Ovary (tissue), 3 donors: ENCODE results near the gene MCUR1.

Experiments used
- EP300 ChIP-seq: sonication (generic); formaldehyde crosslinking; IDR thresholded peaks from one replicate; pipeline ENCODE4 v1.6.1; 2017; ENCODE audit warnings: antibody characterized with exemption
- POLR2A ChIP-seq: fragments of 450-650 bp; IDR thresholded peaks from one replicate; pipeline ENCODE4 v1.6.1; 2017; ENCODE audit warnings: antibody characterized with exemption, mild to moderate bottlenecking, moderate library complexity
- TF ChIP-seq, protein P1 (sequence below), 3 donors: fragments of 450-650 bp in 2 of 3; fragments of 200-600 bp in 1 of 3; IDR thresholded peaks; one replicate each; pipeline versions ENCODE4 v1.5.1 to v1.8.0; 2016 to 2022; ENCODE audit warnings: antibody characterized with exemption in 3 of 3, mild to moderate bottlenecking in 1 of 3
- donor health status: DM: no; HTN: no; CAD: no.

- TF ChIP-seq, protein P1, sequence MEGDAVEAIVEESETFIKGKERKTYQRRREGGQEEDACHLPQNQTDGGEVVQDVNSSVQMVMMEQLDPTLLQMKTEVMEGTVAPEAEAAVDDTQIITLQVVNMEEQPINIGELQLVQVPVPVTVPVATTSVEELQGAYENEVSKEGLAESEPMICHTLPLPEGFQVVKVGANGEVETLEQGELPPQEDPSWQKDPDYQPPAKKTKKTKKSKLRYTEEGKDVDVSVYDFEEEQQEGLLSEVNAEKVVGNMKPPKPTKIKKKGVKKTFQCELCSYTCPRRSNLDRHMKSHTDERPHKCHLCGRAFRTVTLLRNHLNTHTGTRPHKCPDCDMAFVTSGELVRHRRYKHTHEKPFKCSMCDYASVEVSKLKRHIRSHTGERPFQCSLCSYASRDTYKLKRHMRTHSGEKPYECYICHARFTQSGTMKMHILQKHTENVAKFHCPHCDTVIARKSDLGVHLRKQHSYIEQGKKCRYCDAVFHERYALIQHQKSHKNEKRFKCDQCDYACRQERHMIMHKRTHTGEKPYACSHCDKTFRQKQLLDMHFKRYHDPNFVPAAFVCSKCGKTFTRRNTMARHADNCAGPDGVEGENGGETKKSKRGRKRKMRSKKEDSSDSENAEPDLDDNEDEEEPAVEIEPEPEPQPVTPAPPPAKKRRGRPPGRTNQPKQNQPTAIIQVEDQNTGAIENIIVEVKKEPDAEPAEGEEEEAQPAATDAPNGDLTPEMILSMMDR (IDR thresholded peaks at IDR 0.05): no peak
- no peak for TF ChIP-seq EP300
- no peak for TF ChIP-seq POLR2A
Measured at GRCh38 chr6:13810688-13811446, 3.5 kb downstream of the MCUR1 start.
